Neural cell (in vitro differentiated cells): ENCODE data around the gene WWTR1.

ENCODE experiments used
- EP300 ChIP-seq: fragments of 450-650 bp; conservative IDR thresholded peaks from 2 replicates; pipeline ENCODE4 v1.6.1; 2014; ENCODE audit warnings: antibody characterized with exemption, mild to moderate bottlenecking, moderate library complexity; ENCODE audit not compliant: poor library complexity, severe bottlenecking
- EZH2 ChIP-seq: fragments of 200-600, 300-800 bp; shearing (Covaris generic), sonication (generic); IDR thresholded peaks from 2 replicates; pipeline ENCODE4 v1.6.1; 2014; ENCODE audit warnings: antibody characterized with exemption, low read length, borderline replicate concordance, mild to moderate bottlenecking; ENCODE audit not compliant: insufficient read depth, poor library complexity, severe bottlenecking
- MXI1 ChIP-seq: fragments of 450-650 bp; conservative IDR thresholded peaks from 2 replicates; pipeline ENCODE4 v1.6.1; 2014; ENCODE audit warnings: antibody characterized with exemption, mild to moderate bottlenecking; ENCODE audit not compliant: poor library complexity, severe bottlenecking
- POLR2AphosphoS5 ChIP-seq: IDR thresholded peaks from 2 replicates; pipeline ENCODE4 v1.6.1; 2012
- RAD21 ChIP-seq: fragments of 450-650 bp; conservative IDR thresholded peaks from 2 replicates; pipeline ENCODE4 v1.6.1; 2014; ENCODE audit warnings: antibody characterized with exemption, mild to moderate bottlenecking, moderate library complexity
- SMC3 ChIP-seq: fragments of 450-650 bp; conservative IDR thresholded peaks from 2 replicates; pipeline ENCODE4 v1.6.1; 2014; ENCODE audit warnings: antibody characterized with exemption, mild to moderate bottlenecking, moderate library complexity; ENCODE audit not compliant: poor library complexity
- TAF1 ChIP-seq: IDR thresholded peaks from 2 replicates; pipeline ENCODE4 v1.6.1; 2012; ENCODE audit warnings: low read depth
- TF ChIP-seq, protein P1 (sequence below): fragments of 450-650 bp; IDR thresholded peaks from 2 replicates; pipeline ENCODE4 v1.5.1; 2014; ENCODE audit warnings: antibody characterized with exemption, mild to moderate bottlenecking, moderate library complexity; ENCODE audit not compliant: poor library complexity, severe bottlenecking
- TF ChIP-seq, protein P2 (sequence below): IDR thresholded peaks from 2 replicates; pipeline ENCODE4 v1.6.1; 2012; ENCODE audit warnings: borderline replicate concordance

DNA sequence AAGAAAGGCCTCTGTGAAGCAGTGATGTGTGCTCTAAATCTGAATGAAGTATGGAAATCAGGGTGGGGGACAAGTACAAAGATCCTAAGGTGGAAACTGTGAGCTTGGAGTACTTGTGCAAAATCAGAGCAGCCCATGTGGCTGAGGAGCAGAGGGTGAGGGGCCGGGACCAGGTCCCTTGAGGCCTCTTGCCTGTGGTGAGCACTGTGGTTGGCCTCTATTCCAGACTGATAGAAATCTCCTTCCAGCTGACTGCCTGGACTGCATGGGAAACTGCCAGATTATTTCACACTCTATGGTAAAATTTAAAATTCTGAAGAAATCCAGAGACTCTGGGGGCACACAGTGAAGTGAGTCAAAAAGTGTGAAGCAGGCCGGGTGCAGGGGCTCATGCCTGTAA lies 101.9 kb downstream of the WWTR1 start:
- TF ChIP-seq RAD21 (no peak), POLR2AphosphoS5 (no peak), EZH2 (no peak), EP300 (no peak), MXI1 (no peak), SMC3 (no peak), TAF1 (no peak)
- TF ChIP-seq, protein P1, sequence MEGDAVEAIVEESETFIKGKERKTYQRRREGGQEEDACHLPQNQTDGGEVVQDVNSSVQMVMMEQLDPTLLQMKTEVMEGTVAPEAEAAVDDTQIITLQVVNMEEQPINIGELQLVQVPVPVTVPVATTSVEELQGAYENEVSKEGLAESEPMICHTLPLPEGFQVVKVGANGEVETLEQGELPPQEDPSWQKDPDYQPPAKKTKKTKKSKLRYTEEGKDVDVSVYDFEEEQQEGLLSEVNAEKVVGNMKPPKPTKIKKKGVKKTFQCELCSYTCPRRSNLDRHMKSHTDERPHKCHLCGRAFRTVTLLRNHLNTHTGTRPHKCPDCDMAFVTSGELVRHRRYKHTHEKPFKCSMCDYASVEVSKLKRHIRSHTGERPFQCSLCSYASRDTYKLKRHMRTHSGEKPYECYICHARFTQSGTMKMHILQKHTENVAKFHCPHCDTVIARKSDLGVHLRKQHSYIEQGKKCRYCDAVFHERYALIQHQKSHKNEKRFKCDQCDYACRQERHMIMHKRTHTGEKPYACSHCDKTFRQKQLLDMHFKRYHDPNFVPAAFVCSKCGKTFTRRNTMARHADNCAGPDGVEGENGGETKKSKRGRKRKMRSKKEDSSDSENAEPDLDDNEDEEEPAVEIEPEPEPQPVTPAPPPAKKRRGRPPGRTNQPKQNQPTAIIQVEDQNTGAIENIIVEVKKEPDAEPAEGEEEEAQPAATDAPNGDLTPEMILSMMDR = no peak
- TF ChIP-seq, protein P2, sequence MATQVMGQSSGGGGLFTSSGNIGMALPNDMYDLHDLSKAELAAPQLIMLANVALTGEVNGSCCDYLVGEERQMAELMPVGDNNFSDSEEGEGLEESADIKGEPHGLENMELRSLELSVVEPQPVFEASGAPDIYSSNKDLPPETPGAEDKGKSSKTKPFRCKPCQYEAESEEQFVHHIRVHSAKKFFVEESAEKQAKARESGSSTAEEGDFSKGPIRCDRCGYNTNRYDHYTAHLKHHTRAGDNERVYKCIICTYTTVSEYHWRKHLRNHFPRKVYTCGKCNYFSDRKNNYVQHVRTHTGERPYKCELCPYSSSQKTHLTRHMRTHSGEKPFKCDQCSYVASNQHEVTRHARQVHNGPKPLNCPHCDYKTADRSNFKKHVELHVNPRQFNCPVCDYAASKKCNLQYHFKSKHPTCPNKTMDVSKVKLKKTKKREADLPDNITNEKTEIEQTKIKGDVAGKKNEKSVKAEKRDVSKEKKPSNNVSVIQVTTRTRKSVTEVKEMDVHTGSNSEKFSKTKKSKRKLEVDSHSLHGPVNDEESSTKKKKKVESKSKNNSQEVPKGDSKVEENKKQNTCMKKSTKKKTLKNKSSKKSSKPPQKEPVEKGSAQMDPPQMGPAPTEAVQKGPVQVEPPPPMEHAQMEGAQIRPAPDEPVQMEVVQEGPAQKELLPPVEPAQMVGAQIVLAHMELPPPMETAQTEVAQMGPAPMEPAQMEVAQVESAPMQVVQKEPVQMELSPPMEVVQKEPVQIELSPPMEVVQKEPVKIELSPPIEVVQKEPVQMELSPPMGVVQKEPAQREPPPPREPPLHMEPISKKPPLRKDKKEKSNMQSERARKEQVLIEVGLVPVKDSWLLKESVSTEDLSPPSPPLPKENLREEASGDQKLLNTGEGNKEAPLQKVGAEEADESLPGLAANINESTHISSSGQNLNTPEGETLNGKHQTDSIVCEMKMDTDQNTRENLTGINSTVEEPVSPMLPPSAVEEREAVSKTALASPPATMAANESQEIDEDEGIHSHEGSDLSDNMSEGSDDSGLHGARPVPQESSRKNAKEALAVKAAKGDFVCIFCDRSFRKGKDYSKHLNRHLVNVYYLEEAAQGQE = no peak
